SK-N-SH (cell line): Measurements from ENCODE around the gene CITED1. TPM values are rescaled to one million over a fixed set of nuclear protein-coding genes. Genes with fewer than 3 reads are reported as not detected.

ENCODE experiments used
- CTCF ChIA-PET: fragments of 300-600, 350-600 bp; formaldehyde crosslinking; extraction: SDS; loops from one replicate; lab custom pipeline; 2021; lab: Yijun Ruan, JAX
- POLR2A ChIA-PET: fragments of 350-600 bp; sonication (Branson Sonifier 250); formaldehyde crosslinking; extraction: SDS; loops from one replicate; lab custom pipeline; 2020; ENCODE audit warnings: antibody characterized with exemption, inconsistent platforms; lab: Yijun Ruan, JAX
- DNase-seq: peaks from one replicate; pipeline ENCODE4 v3.0.0; 2012
- H2AFZ ChIP-seq: fragments of 200-600 bp; sonication (generic); 2 replicates; pipeline ENCODE4 v1.8.1; 2016; ENCODE audit warnings: antibody characterized with exemption, mild to moderate bottlenecking, low read depth
- H3F3A ChIP-seq: fragments of 200-600 bp; sonication (generic); replicated peaks from 2 replicates; pipeline ENCODE3; 2016; ENCODE audit warnings: antibody characterized with exemption, mild to moderate bottlenecking; ENCODE audit not compliant: insufficient read depth
- H3K27ac ChIP-seq, 2 experiments: fragments of 200-500 bp in 1 of 2; fragments of 200-600 bp in 1 of 2; sonication (Bioruptor generic) in 1 of 2; sonication (generic), shearing (Covaris generic) in 1 of 2; 2 replicates each; pipeline versions ENCODE4 v1.5.1 to v1.6.1; 2014 to 2016; ENCODE audit warnings: low read depth in 2 of 2, inconsistent platforms in 1 of 2, low read length in 1 of 2, mild to moderate bottlenecking in 1 of 2, mixed read lengths in 1 of 2
- H3K27me3 ChIP-seq: fragments of 200-600 bp; sonication (generic), shearing (Covaris generic); 2 replicates; pipeline ENCODE4 v1.6.1; 2016; ENCODE audit warnings: mixed run types; ENCODE audit not compliant: insufficient read depth
- H3K36me3 ChIP-seq, 2 experiments: fragments of 200-500 bp in 1 of 2; fragments of 200-600 bp in 1 of 2; sonication (Bioruptor generic) in 1 of 2; sonication (generic) in 1 of 2; replicated peaks in 1 of 2; 2 replicates each; pipeline versions ENCODE3 to v1.5.1; 2014 to 2016; ENCODE audit warnings: low read length in 1 of 2, mild to moderate bottlenecking in 1 of 2; ENCODE audit not compliant: insufficient read depth in 2 of 2, control insufficient read depth in 1 of 2
- H3K4me1 ChIP-seq, 2 experiments: fragments of 200-500 bp in 1 of 2; fragments of 200-600 bp in 1 of 2; sonication (Bioruptor generic) in 1 of 2; sonication (generic), shearing (Covaris generic) in 1 of 2; 2 replicates each; pipeline versions ENCODE4 v1.5.1 to v1.6.1; 2014 to 2016; ENCODE audit warnings: low read depth in 1 of 2, low read length in 1 of 2, mixed run types in 1 of 2; ENCODE audit not compliant: insufficient read depth in 2 of 2, control insufficient read depth in 1 of 2
- H3K4me2 ChIP-seq: fragments of 200-600 bp; sonication (generic), shearing (Covaris generic); 2 replicates; pipeline ENCODE4 v1.6.1; 2017; ENCODE audit warnings: mixed run types
- H3K4me3 ChIP-seq, 2 experiments: fragments of 200-500 bp in 1 of 2; fragments of 200-600 bp in 1 of 2; sonication (Bioruptor generic) in 1 of 2; sonication (generic), shearing (Covaris generic) in 1 of 2; 2 replicates each; pipeline versions ENCODE4 v1.5.1 to v1.8.1; 2014 to 2016; ENCODE audit warnings: low read depth in 2 of 2, inconsistent platforms in 1 of 2, low read length in 1 of 2, mild to moderate bottlenecking in 1 of 2, mixed read lengths in 1 of 2, moderate library complexity in 1 of 2
- H3K79me2 ChIP-seq: fragments of 200-600 bp; sonication (generic); 2 replicates; pipeline ENCODE4 v1.8.1; 2017; ENCODE audit warnings: mild to moderate bottlenecking; ENCODE audit not compliant: insufficient read depth
- H3K9ac ChIP-seq: fragments of 200-600 bp; sonication (generic); 2 replicates; pipeline ENCODE4 v1.6.1; 2017; ENCODE audit warnings: mixed run types
- H3K9me2 ChIP-seq: fragments of 200-600 bp; sonication (generic); 2 replicates; pipeline ENCODE4 v1.6.1; 2017; ENCODE audit warnings: mixed run types
- H3K9me3 ChIP-seq: fragments of 200-600 bp; sonication (generic); 2 replicates; pipeline ENCODE4 v1.6.1; 2017; ENCODE audit warnings: mixed run types, mild to moderate bottlenecking, moderate library complexity
- H4K20me1 ChIP-seq: fragments of 200-600 bp; sonication (generic); 2 replicates; pipeline ENCODE4 v1.6.1; 2017; ENCODE audit warnings: mild to moderate bottlenecking, mixed run types; ENCODE audit not compliant: insufficient read depth
- EZH2phosphoT487 ChIP-seq: fragments of 200-600 bp; sonication (generic); IDR thresholded peaks from 2 replicates; pipeline ENCODE4 v1.6.1; 2017; ENCODE audit warnings: low read depth, mixed run types, mild to moderate bottlenecking, antibody characterized with exemption, moderate library complexity, borderline replicate concordance
- GABPA ChIP-seq: IDR thresholded peaks from 2 replicates; pipeline ENCODE4 v1.4.0; 2012; ENCODE audit warnings: low read depth, mild to moderate bottlenecking
- JUND ChIP-seq: IDR thresholded peaks from 2 replicates; pipeline ENCODE4 v1.4.0; 2012
- MAX ChIP-seq: IDR thresholded peaks from 2 replicates; pipeline ENCODE4 v1.4.0; 2012; ENCODE audit warnings: low read depth
- NRF1 ChIP-seq: IDR thresholded peaks from 2 replicates; pipeline ENCODE4 v1.6.1; 2012; ENCODE audit warnings: low read depth, mild to moderate bottlenecking, low read length
- RAD21 ChIP-seq: IDR thresholded peaks from 2 replicates; pipeline ENCODE4 v1.6.1; 2012; ENCODE audit warnings: mild to moderate bottlenecking, low read length
- RFX5 ChIP-seq: IDR thresholded peaks from 2 replicates; pipeline ENCODE4 v1.6.1; 2012; ENCODE audit warnings: mild to moderate bottlenecking, improper control_type of control experiment, low read length
- RXRA ChIP-seq: IDR thresholded peaks from 2 replicates; pipeline ENCODE4 v1.4.0; 2012; ENCODE audit warnings: low read depth, mild to moderate bottlenecking, borderline replicate concordance
- TAF1 ChIP-seq: IDR thresholded peaks from 2 replicates; pipeline ENCODE4 v1.6.1; 2012; ENCODE audit warnings: low read depth, mild to moderate bottlenecking, low read length, moderate library complexity, borderline replicate concordance
- USF1 ChIP-seq: IDR thresholded peaks from 2 replicates; pipeline ENCODE4 v1.4.0; 2012; ENCODE audit warnings: low read depth, borderline replicate concordance
- WGBS: methylation state at CpG from one replicate; pipeline ENCODE4 v1.1.6; 2017; ENCODE audit warnings: low lambda C conversion rate; 5-methylcytosine and 5-hydroxymethylcytosine counted together
- polyA plus RNA-seq, 3 experiments: library from polyadenylated mRNA; depleted of rRNA; stranded (reverse); fragments of >200 nt; gene quantifications; 2 replicates each; pipeline ENCODE4 v1.2.3, GENCODE V29; 2012
- TF ChIP-seq, protein P1 (sequence below): fragments of 200-600 bp; sonication (generic); IDR thresholded peaks from 2 replicates; pipeline ENCODE4 v1.6.1; 2017; ENCODE audit warnings: antibody characterized with exemption, mild to moderate bottlenecking, moderate library complexity
- TF ChIP-seq, protein P2 (sequence below): fragments of 150-350 bp; IDR thresholded peaks from 2 replicates; pipeline ENCODE4 v1.6.1; 2016; ENCODE audit warnings: mild to moderate bottlenecking, low read depth, low read length

CITED1 gene
- polyA plus RNA-seq, 1 of the 3 experiments (the other 2 are of a cell fraction): 0.44 TPM

DNA sequence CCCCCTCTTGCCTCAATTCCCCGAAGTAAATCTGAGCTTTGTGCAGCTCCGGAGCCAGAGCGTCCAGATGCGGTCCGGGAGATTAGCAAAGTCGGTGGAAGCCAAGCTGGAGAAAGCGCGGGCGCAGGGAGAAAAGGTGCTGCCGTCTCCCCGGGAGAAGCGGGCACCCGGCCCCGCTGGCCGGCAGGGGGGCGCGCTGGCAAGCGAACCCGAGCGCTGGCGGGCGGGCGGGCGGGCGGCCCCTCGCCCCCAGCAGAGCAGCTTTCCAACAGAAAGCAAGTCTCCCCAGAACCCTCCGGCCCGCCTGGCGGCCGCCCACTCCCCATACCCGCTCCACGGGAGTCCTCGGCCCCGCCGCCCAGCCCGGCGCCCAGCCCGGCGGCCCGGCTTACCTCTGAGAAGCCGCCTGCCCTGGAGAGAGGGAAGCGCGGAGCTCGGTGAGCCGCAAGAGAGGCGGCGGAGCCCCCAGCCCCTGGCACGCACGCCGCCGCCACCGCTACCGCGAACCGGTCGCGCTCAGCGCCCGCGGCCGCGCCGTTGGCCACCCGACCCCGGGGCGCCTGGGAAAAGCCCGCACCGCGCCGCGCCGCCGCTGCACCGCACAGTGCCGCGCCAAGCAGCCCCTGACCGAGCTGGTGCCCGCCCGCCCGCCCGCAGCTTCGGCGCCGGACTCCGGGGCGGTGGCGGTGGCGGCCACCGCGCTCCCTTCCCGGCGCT lies 529 bp upstream of the CITED1 start:
- H3K27me3 ChIP-seq: peaks cover 66% of the 10 kb centered on the region
- H3F3A ChIP-seq: no peaks in the 10 kb centered on the region
- no peaks in the 10 kb centered on the region for H3K36me3 ChIP-seq
- H3K9me2 ChIP-seq: no peaks in the 10 kb centered on the region
- peak overlapping the region; percentile 99 for H3K4me2 ChIP-seq
- peak overlapping the region; percentile 79; the same call in 1 of the 2 replicates for H2AFZ ChIP-seq
- H3K27ac ChIP-seq: no peak overlapping the region; a peak in 1 of 4 replicates
- H3K79me2 ChIP-seq: no peaks in the 10 kb centered on the region
- TF ChIP-seq, protein P1, sequence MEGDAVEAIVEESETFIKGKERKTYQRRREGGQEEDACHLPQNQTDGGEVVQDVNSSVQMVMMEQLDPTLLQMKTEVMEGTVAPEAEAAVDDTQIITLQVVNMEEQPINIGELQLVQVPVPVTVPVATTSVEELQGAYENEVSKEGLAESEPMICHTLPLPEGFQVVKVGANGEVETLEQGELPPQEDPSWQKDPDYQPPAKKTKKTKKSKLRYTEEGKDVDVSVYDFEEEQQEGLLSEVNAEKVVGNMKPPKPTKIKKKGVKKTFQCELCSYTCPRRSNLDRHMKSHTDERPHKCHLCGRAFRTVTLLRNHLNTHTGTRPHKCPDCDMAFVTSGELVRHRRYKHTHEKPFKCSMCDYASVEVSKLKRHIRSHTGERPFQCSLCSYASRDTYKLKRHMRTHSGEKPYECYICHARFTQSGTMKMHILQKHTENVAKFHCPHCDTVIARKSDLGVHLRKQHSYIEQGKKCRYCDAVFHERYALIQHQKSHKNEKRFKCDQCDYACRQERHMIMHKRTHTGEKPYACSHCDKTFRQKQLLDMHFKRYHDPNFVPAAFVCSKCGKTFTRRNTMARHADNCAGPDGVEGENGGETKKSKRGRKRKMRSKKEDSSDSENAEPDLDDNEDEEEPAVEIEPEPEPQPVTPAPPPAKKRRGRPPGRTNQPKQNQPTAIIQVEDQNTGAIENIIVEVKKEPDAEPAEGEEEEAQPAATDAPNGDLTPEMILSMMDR: 0 out of 2 replicates have a peak, but pooled peaks have one; percentile 5
- TF ChIP-seq GABPA: no peak
- TF ChIP-seq, all 33 proteins: peak for 1
- Histone ChIP-seq H4K20me1 (no peaks in the 10 kb centered on the region), H3K4me1 (peaks cover 0 to 30% of the 10 kb centered on the region in 2 experiments; a peak in 1 of 4 replicates), H3K4me3 (peak overlapping the region; percentile 50 to 70), H3K9me3 (no peaks in the 10 kb centered on the region), H3K9ac (no peak overlapping the region)
- ChIA-PET CTCF (interaction anchor here (0.5 to 3.5 kb wide), 4 partner anchors 29 to 231 kb away, joined by 3 to 12 read pairs (median 4); partner anchors contain the start of gene RPS4X), POLR2A (interaction anchor here (4.5 kb wide), 1 partner anchor 29 kb away, joined by 20 read pairs; the partner anchor contains the start of gene RPS4X)
- peak; percentile 75 for DNase-seq
- WGBS: 1% methylated on average over 10 of the region's 92 CpGs

- peak; percentile 73 for DNase-seq
- Histone ChIP-seq H3K27me3 (peaks cover 76% of the 10 kb centered on the region), H3K79me2 (no peaks in the 10 kb centered on the region), H3K27ac (no peak overlapping the region), H3F3A (no peaks in the 10 kb centered on the region), H4K20me1 (no peaks in the 10 kb centered on the region), H3K4me1 (peaks cover 0 to 30% of the 10 kb centered on the region in 2 experiments; a peak in 1 of 4 replicates), H3K9me2 (no peaks in the 10 kb centered on the region), H3K9me3 (no peaks in the 10 kb centered on the region), H3K36me3 (no peaks in the 10 kb centered on the region), H3K4me2 (peak overlapping the region; percentile 99), H2AFZ (peak overlapping the region; percentile 79), H3K4me3 (peak overlapping the region; percentile 50 to 54), H3K9ac (no peak overlapping the region)
- TF ChIP-seq, protein P2, sequence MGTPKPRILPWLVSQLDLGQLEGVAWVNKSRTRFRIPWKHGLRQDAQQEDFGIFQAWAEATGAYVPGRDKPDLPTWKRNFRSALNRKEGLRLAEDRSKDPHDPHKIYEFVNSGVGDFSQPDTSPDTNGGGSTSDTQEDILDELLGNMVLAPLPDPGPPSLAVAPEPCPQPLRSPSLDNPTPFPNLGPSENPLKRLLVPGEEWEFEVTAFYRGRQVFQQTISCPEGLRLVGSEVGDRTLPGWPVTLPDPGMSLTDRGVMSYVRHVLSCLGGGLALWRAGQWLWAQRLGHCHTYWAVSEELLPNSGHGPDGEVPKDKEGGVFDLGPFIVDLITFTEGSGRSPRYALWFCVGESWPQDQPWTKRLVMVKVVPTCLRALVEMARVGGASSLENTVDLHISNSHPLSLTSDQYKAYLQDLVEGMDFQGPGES: no peak
- 10% methylated on average over 13 of the region's 26 CpGs for WGBS
- POLR2A ChIA-PET: interaction anchor here (1.6 kb wide), 1 partner anchor 28 kb away, joined by 4 read pairs; the partner anchor contains the start of gene RPS4X
- CTCF ChIA-PET: interaction anchor here (3.5 kb wide), 1 partner anchor 28 kb away, joined by 12 read pairs; the partner anchor contains the start of gene RPS4X
These were observed 837 bp downstream of the CITED1 start for GRCh38 chrX:72304877-72305276.

GRCh38 chrX:72301781-72302180 lies 3.9 kb downstream of the CITED1 start:
- POLR2A ChIA-PET: no interaction called here
- peaks cover 58% of the 10 kb centered on the region for H3K27me3 ChIP-seq
- TF ChIP-seq TAF1 (no peak), RXRA (no peak), NRF1 (no peak), RFX5 (no peak), EZH2phosphoT487 (no peak), MAX (no peak), USF1 (no peak), RAD21 (no peak), JUND (no peak)
- TF ChIP-seq, protein P1: no peak

More at GRCh38 chrX:72301781-72302180, 3.9 kb downstream of the CITED1 start:
- H3K4me2 ChIP-seq: no peak overlapping the region
- H3K36me3 ChIP-seq: no peaks in the 10 kb centered on the region
- no peaks in the 10 kb centered on the region for H3F3A ChIP-seq
- no peak overlapping the region for H3K9ac ChIP-seq
- no peaks in the 10 kb centered on the region for H4K20me1 ChIP-seq
- DNase-seq: no peak
- H3K4me1 ChIP-seq: peaks cover 0 to 13% of the 10 kb centered on the region in 2 experiments; a peak in 1 of 4 replicates
- H3K79me2 ChIP-seq: no peaks in the 10 kb centered on the region
- CTCF ChIA-PET: interaction anchor here (2.5 kb wide), 1 partner anchor 24 kb away, joined by 8 read pairs; the partner anchor contains the start of gene RPS4X
- no peaks in the 10 kb centered on the region for H3K9me3 ChIP-seq
- H2AFZ ChIP-seq: no peak overlapping the region
- H3K9me2 ChIP-seq: no peaks in the 10 kb centered on the region
- H3K4me3 ChIP-seq: no peak overlapping the region
- 36% methylated on average over 7 of the region's 9 CpGs for WGBS
- no peak overlapping the region for H3K27ac ChIP-seq
